ENCODE measurements around the gene TNS1.

Gene TNS1

GRCh38 chr2:217928324-217929181, 74.2 kb downstream of the TNS1 start:
- DNase-seq = no peak

- no peak for DNase-seq
These were observed 75.0 kb downstream of the TNS1 start for GRCh38 chr2:217927601-217928323.

GRCh38 chr2:217926801-217927200, 76.0 kb downstream of the TNS1 start:
- no peak for DNase-seq

GRCh38 chr2:217924346-217924901, 78.4 kb downstream of the TNS1 start:
- no peak for DNase-seq

GRCh38 chr2:217923007-217923686, 79.6 kb downstream of the TNS1 start:
- no peak for DNase-seq

GRCh38 chr2:217922101-217923006, 80.4 kb downstream of the TNS1 start:
- no peak for DNase-seq

- no peak for DNase-seq
These were observed 81.8 kb downstream of the TNS1 start for GRCh38 chr2:217920879-217921603.

GRCh38 chr2:217919781-217920351, 82.9 kb downstream of the TNS1 start:
- DNase-seq = no peak

GRCh38 chr2:217919204-217919603, 83.6 kb downstream of the TNS1 start:
- DNase-seq = no peak

GRCh38 chr2:217918308-217919024, 84.3 kb downstream of the TNS1 start:
- DNase-seq = no peak

- DNase-seq = no peak
These were observed 86.1 kb downstream of the TNS1 start for GRCh38 chr2:217916504-217917254.

GRCh38 chr2:217915706-217916105, 87.1 kb downstream of the TNS1 start:
- DNase-seq = no peak

- DNase-seq = no peak
These were observed 87.9 kb downstream of the TNS1 start for GRCh38 chr2:217914878-217915277.

- no peak for DNase-seq
These were observed 88.7 kb downstream of the TNS1 start for GRCh38 chr2:217914078-217914477.

GRCh38 chr2:217913436-217913835, 89.4 kb downstream of the TNS1 start:
- DNase-seq = no peak

- DNase-seq = no peak
These were observed 90.4 kb downstream of the TNS1 start for GRCh38 chr2:217912098-217913024.

- DNase-seq = no peak
These were observed 91.3 kb downstream of the TNS1 start for GRCh38 chr2:217911283-217912097.

- DNase-seq = no peak
These were observed 92.0 kb downstream of the TNS1 start for GRCh38 chr2:217910875-217911212.

Data from activated CD4-positive, alpha-beta T cell treated with anti-CD3 and anti-CD28 coated beads, Interleukin-2, amount 50 U/mL, for 16 hours (primary cell).